HepG2 (cell line): ENCODE measurements around the gene TDRD1. TPM values are rescaled to one million over a fixed set of nuclear protein-coding genes. Genes with fewer than 3 reads are reported as not detected.

Source experiments
- CTCF ChIP-seq: sonication (generic); formaldehyde crosslinking; IDR thresholded peaks from 2 replicates; pipeline ENCODE4 v1.5.0; 2020; ENCODE audit warnings: mild to moderate bottlenecking, missing genetic modification reagents, moderate library complexity
- ELF3 ChIP-seq: IDR thresholded peaks from 2 replicates; pipeline ENCODE4 v1.6.1; 2016; ENCODE audit warnings: missing genetic modification reagents, missing compliant biosample characterization
- FOXP4 ChIP-seq: sonication (generic); formaldehyde crosslinking; IDR thresholded peaks from 2 replicates; pipeline ENCODE4 v1.4.0; 2020; ENCODE audit warnings: missing genetic modification reagents
- HES4 ChIP-seq: sonication (generic); formaldehyde crosslinking; IDR thresholded peaks from 2 replicates; pipeline ENCODE4 v1.9.0; 2021; ENCODE audit warnings: mild to moderate bottlenecking, missing genetic modification reagents, borderline replicate concordance
- IRX3 ChIP-seq: sonication (generic); formaldehyde crosslinking; IDR thresholded peaks from 2 replicates; pipeline ENCODE4 v1.8.1; 2023; ENCODE audit warnings: mild to moderate bottlenecking, low read depth, missing genetic modification reagents, borderline replicate concordance
- KMT2A ChIP-seq: sonication (generic); formaldehyde crosslinking; IDR thresholded peaks from 2 replicates; pipeline ENCODE4 v1.4.0; 2020; ENCODE audit warnings: missing genetic modification reagents
- MAF1 ChIP-seq: sonication (generic); formaldehyde crosslinking; IDR thresholded peaks from 2 replicates; pipeline ENCODE4 v1.5.0; 2020; ENCODE audit warnings: missing genetic modification reagents, borderline replicate concordance
- MAFF ChIP-seq: IDR thresholded peaks from 2 replicates; pipeline ENCODE4 v1.6.1; 2011; ENCODE audit warnings: low read depth, low read length, improper control_type of control experiment
- NAIF1 ChIP-seq: sonication (generic); formaldehyde crosslinking; IDR thresholded peaks from 2 replicates; pipeline ENCODE4 v1.5.0; 2020; ENCODE audit warnings: mild to moderate bottlenecking, missing genetic modification reagents, borderline replicate concordance
- POGZ ChIP-seq: sonication (generic); formaldehyde crosslinking; IDR thresholded peaks from 2 replicates; pipeline ENCODE4 v1.4.0; 2020; ENCODE audit warnings: mild to moderate bottlenecking, missing genetic modification reagents
- POLR2AphosphoS2 ChIP-seq: IDR thresholded peaks from 2 replicates; pipeline ENCODE4 v1.6.1; 2011; ENCODE audit warnings: low read depth, low read length, improper control_type of control experiment
- ZEB1 ChIP-seq: IDR thresholded peaks from 2 replicates; pipeline ENCODE4 v1.6.1; 2012; ENCODE audit warnings: mild to moderate bottlenecking, low read depth, inconsistent platforms; ENCODE audit not compliant: insufficient replicate concordance
- ZFP36 ChIP-seq: fragments of 150-350 bp; IDR thresholded peaks from 2 replicates; pipeline ENCODE4 v1.6.1; 2018; ENCODE audit warnings: borderline replicate concordance, low read length, low read depth; ENCODE audit not compliant: partially characterized antibody
- ZNF574 ChIP-seq: sonication (generic); formaldehyde crosslinking; IDR thresholded peaks from 2 replicates; pipeline ENCODE4 v1.4.0; 2020; ENCODE audit warnings: missing genetic modification reagents
- ZNF670 ChIP-seq: sonication (generic); formaldehyde crosslinking; IDR thresholded peaks from 2 replicates; pipeline ENCODE4 v1.8.0; 2022; ENCODE audit warnings: mild to moderate bottlenecking, missing genetic modification reagents, borderline replicate concordance
- polyA plus RNA-seq, 8 experiments: library from polyadenylated mRNA; depleted of rRNA in 3 of 8; stranded (reverse) in 7 of 8; unstranded in 1 of 8; fragments of >200 nt; fragmentation: Illumina TruSeq in 4 of 8; extraction: Trizol in 4 of 8; gene quantifications; 2 replicates each; pipeline versions ENCODE4 v1.2.1 to v1.2.3, GENCODE V29; 2011 to 2016; ENCODE audit warnings: low read depth in 4 of 8, missing spikeins in 1 of 8, mixed read lengths in 1 of 8; ENCODE audit not compliant: insufficient read depth in 1 of 8
- total RNA-seq, 5 experiments: library from RNA; depleted of rRNA; stranded (reverse); fragments of >200 nt; fragmentation: Illumina TruSeq; extraction: Trizol; gene quantifications; 2 replicates each; pipeline ENCODE4 v1.2.3, GENCODE V29; 2016; ENCODE audit warnings: low read depth in 1 of 5
- TF ChIP-seq, protein P1 (sequence below): sonication (generic); formaldehyde crosslinking; IDR thresholded peaks from 2 replicates; pipeline ENCODE4 v1.4.0; 2020; ENCODE audit warnings: mild to moderate bottlenecking, missing genetic modification reagents
- TF ChIP-seq, protein P2 (sequence below): sonication (generic); formaldehyde crosslinking; IDR thresholded peaks from 2 replicates; pipeline ENCODE4 v1.5.1; 2020; ENCODE audit warnings: missing genetic modification reagents, mild to moderate bottlenecking, borderline replicate concordance

Gene TDRD1
- total and polyA plus RNA-seq, 2 of the 13 experiments (the other 11 are each of a cell fraction or from before 2014, with no cell fraction given) = not detected

- TF ChIP-seq ZNF670 (CRISPR knock-in tag) (0 out of 2 replicates have a peak, but pooled peaks have one; percentile 1), MAFF (no peak), CTCF (CRISPR knock-in tag) (no peak), ZEB1 (peak; percentile 92), HES4 (CRISPR knock-in tag) (0 out of 2 replicates have a peak, but pooled peaks have one; percentile 28), POLR2AphosphoS2 (no peak), FOXP4 (CRISPR knock-in tag) (no peak), MAF1 (CRISPR knock-in tag) (no peak), ZFP36 (no peak), NAIF1 (CRISPR knock-in tag) (no peak), POGZ (CRISPR knock-in tag) (peak; percentile 95), ELF3 (CRISPR knock-in tag) (peak; percentile 23; the same call in 1 of the 2 replicates), IRX3 (CRISPR knock-in tag) (0 out of 2 replicates have a peak, but pooled peaks have one; percentile 76), KMT2A (CRISPR knock-in tag) (peak; percentile 88; the same call in 1 of the 2 replicates), ZNF574 (CRISPR knock-in tag) (no peak; the same call in none of the 2 replicates)
- TF ChIP-seq, protein P1, sequence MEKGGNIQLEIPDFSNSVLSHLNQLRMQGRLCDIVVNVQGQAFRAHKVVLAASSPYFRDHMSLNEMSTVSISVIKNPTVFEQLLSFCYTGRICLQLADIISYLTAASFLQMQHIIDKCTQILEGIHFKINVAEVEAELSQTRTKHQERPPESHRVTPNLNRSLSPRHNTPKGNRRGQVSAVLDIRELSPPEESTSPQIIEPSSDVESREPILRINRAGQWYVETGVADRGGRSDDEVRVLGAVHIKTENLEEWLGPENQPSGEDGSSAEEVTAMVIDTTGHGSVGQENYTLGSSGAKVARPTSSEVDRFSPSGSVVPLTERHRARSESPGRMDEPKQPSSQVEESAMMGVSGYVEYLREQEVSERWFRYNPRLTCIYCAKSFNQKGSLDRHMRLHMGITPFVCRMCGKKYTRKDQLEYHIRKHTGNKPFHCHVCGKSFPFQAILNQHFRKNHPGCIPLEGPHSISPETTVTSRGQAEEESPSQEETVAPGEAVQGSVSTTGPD = no peak
- TF ChIP-seq, protein P2, sequence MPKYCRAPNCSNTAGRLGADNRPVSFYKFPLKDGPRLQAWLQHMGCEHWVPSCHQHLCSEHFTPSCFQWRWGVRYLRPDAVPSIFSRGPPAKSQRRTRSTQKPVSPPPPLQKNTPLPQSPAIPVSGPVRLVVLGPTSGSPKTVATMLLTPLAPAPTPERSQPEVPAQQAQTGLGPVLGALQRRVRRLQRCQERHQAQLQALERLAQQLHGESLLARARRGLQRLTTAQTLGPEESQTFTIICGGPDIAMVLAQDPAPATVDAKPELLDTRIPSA (CRISPR knock-in tag) = no peak
Measured at GRCh38 chr10:114173921-114174694, 5.0 kb upstream of the TDRD1 start, which contains the start of gene CCDC186 (continued).
